HG02852 (cell line): Measurements from ENCODE around the gene PLA2G4C.
A peak's percentile ranks its signal among the peaks of the same experiment; 100 is the strongest.

Experiments used
- ATAC-seq: cut with Tn5 transposase; IDR thresholded peaks from one replicate; pipeline ENCODE4 v1.9.1; 2021; ENCODE audit warnings: mild to moderate bottlenecking, moderate library complexity; ENCODE audit not compliant: unreplicated experiment

PLA2G4C gene

GRCh38 chr19:48110350-48110966 is at the start of gene PLA2G4C:
Gene PLA2G4C (minus strand): TSS chr19:48110817. CDS start chr19:48106529, 4,288 bp downstream.
- peak; percentile 68 for ATAC-seq

GRCh38 chr19:48158210-48158790 is 47.7 kb upstream of the PLA2G4C start:
- ATAC-seq = no peak

- no peak for ATAC-seq
These were observed 43.4 kb upstream of the PLA2G4C start for GRCh38 chr19:48154003-48154402.

- ATAC-seq = no peak
These were observed 41.9 kb upstream of the PLA2G4C start for GRCh38 chr19:48152551-48152950.

GRCh38 chr19:48149430-48149829 is 38.8 kb upstream of the PLA2G4C start:
- ATAC-seq = no peak

- no peak for ATAC-seq
These were observed 38.0 kb upstream of the PLA2G4C start for GRCh38 chr19:48148576-48148975.

GRCh38 chr19:48147597-48148175 is 37.1 kb upstream of the PLA2G4C start:
- ATAC-seq = no peak

- no peak for ATAC-seq
These were observed 28.4 kb upstream of the PLA2G4C start for GRCh38 chr19:48139053-48139452.

- ATAC-seq = no peak
These were observed 26.8 kb upstream of the PLA2G4C start for GRCh38 chr19:48137411-48137810.

GRCh38 chr19:48136547-48136946 is 25.9 kb upstream of the PLA2G4C start:
- no peak for ATAC-seq

- no peak for ATAC-seq
These were observed 24.8 kb upstream of the PLA2G4C start for GRCh38 chr19:48135411-48135810.

GRCh38 chr19:48133094-48133493 is 22.5 kb upstream of the PLA2G4C start:
- no peak for ATAC-seq

- ATAC-seq = no peak
These were observed 16.9 kb upstream of the PLA2G4C start for GRCh38 chr19:48127561-48127960.

GRCh38 chr19:48123907-48124651 is 13.5 kb upstream of the PLA2G4C start:
- no peak for ATAC-seq

GRCh38 chr19:48122421-48122820 is 11.8 kb upstream of the PLA2G4C start:
- no peak for ATAC-seq

- no peak for ATAC-seq
These were observed 11.3 kb upstream of the PLA2G4C start for GRCh38 chr19:48121909-48122371.

- ATAC-seq = no peak
These were observed 10.4 kb upstream of the PLA2G4C start for GRCh38 chr19:48121066-48121465.

- ATAC-seq = no peak
These were observed 9.9 kb upstream of the PLA2G4C start for GRCh38 chr19:48120505-48120904.

- no peak for ATAC-seq
These were observed 7.5 kb upstream of the PLA2G4C start for GRCh38 chr19:48118131-48118517.

- ATAC-seq = no peak
These were observed 7.0 kb upstream of the PLA2G4C start for GRCh38 chr19:48117515-48118130.

GRCh38 chr19:48113190-48113917 is 2.7 kb upstream of the PLA2G4C start:
- no peak for ATAC-seq
